T-helper 17 cell (primary cell): ENCODE data around the gene SPEG. TPM values are rescaled to one million over a fixed set of nuclear protein-coding genes. Genes with fewer than 3 reads are reported as not detected.

Experiments
- ATAC-seq: fragments of 150-1000 bp; cut with Tn5 transposase; 2 replicates; pipeline ENCODE4 v1.10.0; 2021; ENCODE audit warnings: mild to moderate bottlenecking, moderate library complexity
- DNase-seq, 3 donors: peaks; one replicate each; pipeline versions ENCODE4 v3.0.0 to v3.0.0-alpha.2; 2020 to 2021
- H3K9me3 ChIP-seq: one replicate; pipeline ENCODE4 v1.7.0; 2013; ENCODE audit warnings: low read length, mild to moderate bottlenecking; ENCODE audit not compliant: control insufficient read depth, poor library complexity, severe bottlenecking
- H3K27ac Mint-ChIP-seq: one replicate; pipeline ENCODE4 v1.8.0; 2022; ENCODE audit warnings: mild to moderate bottlenecking, moderate library complexity, mixed read lengths
- H3K27me3 Mint-ChIP-seq: one replicate; pipeline ENCODE4 v1.8.0; 2022; ENCODE audit warnings: mixed read lengths
- H3K36me3 Mint-ChIP-seq: one replicate; pipeline ENCODE4 v1.8.0; 2022; ENCODE audit warnings: low read depth, mixed read lengths
- H3K4me1 Mint-ChIP-seq: one replicate; pipeline ENCODE4 v1.8.0; 2022; ENCODE audit warnings: mild to moderate bottlenecking, mixed read lengths
- H3K4me3 Mint-ChIP-seq: one replicate; pipeline ENCODE4 v1.8.0; 2022; ENCODE audit warnings: mild to moderate bottlenecking, moderate library complexity, mixed read lengths
- total RNA-seq, 4 donors: library from RNA in 2 of 4; stranded (reverse) in 2 of 4; gene quantifications; one replicate each; pipeline ENCODE4 v1.2.3 and lab custom pipeline; 2022 to 2026

Gene SPEG
- total RNA-seq, 2 donors from 2014 or later: 7.3 to 8.4 TPM

DNA sequence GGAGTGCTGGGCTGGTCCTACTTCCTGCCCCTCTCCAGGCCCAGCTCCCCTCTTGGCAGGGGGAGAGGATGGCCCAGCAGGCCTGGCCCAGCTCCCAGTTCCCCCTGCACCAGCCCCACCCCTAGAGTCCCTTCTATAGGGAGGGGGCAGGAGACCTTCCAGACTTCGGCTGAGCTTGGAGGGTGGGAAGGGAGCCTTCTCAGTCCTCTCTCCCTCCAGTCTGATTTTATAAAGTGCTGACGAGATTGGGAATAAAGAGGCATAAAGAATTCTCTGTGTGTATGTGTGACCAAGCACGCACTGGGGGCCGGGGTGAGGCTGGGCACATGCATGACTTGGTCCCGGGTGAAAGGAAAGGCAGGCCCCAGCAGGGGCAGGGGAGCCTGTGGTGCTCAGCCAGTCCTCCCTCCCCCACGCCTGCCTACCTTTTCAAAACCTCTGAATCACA, 103.9 kb downstream of the SPEG start:
- Mint-ChIP-seq H3K27me3 (peaks cover 15% of the 10 kb centered on the region), H3K36me3 (peaks cover 4% of the 10 kb centered on the region), H3K4me1 (peaks cover 14% of the 10 kb centered on the region), H3K27ac (no peak overlapping the region), H3K4me3 (no peak overlapping the region)
- DNase-seq (no peak), ATAC-seq (no peak)
- H3K9me3 ChIP-seq: no peaks in the 10 kb centered on the region

GRCh38 chr2:219538956-219539788, 104.5 kb downstream of the SPEG start:
- no peak for DNase-seq
- no peak overlapping the region for H3K27ac Mint-ChIP-seq
- peaks cover 4% of the 10 kb centered on the region for H3K36me3 Mint-ChIP-seq
- H3K4me3 Mint-ChIP-seq: no peak overlapping the region
- H3K9me3 ChIP-seq: no peaks in the 10 kb centered on the region
- H3K4me1 Mint-ChIP-seq: peaks cover 14% of the 10 kb centered on the region
- H3K27me3 Mint-ChIP-seq: peaks cover 14% of the 10 kb centered on the region
- ATAC-seq: no peak

GRCh38 chr2:219539926-219540678, 105.5 kb downstream of the SPEG start:
- Mint-ChIP-seq H3K27ac (no peak overlapping the region), H3K36me3 (peaks cover 4% of the 10 kb centered on the region), H3K4me1 (peaks cover 22% of the 10 kb centered on the region), H3K4me3 (no peak overlapping the region), H3K27me3 (peaks cover 12% of the 10 kb centered on the region)
- DNase-seq: no peak
- ATAC-seq: no peak
- H3K9me3 ChIP-seq: no peaks in the 10 kb centered on the region

DNA sequence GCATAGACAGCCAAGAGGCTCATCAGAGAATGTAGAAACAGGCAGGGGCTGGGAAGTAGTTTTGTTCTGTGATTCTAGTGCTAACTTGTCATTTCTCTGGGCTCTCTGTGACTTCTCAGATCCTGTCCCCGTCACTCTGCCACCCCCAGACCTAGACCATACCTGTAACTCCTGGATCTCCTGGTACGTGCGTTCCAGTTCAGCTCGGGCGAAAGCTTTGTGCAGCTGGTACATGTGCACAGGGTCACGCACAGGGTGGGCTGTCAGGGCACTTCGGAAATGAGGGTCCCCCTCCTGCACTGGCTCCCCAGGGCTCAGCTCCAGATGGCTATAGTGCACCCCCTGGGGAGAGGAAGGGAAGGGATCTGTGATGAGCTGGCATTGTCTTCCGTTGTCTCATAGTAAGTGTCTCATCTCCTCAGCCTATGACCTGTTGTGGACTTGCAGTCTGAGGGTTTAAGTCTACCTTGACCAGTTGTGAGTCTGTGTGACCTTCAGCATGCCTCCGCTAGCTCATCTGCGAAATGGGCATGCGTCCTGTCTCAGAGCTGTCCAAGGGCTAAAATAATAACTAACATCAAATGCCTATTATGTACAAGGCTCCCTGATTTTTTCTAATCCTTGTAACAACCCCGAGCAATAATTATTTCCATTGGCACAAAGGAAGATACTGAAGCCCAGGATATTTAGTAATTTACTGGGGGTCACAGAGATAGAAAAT, 106.3 kb downstream of the SPEG start:
- H3K27ac Mint-ChIP-seq: peak overlapping the region; percentile 34
- H3K4me3 Mint-ChIP-seq: peak overlapping the region; percentile 92
- ATAC-seq (no peak), DNase-seq (no peak)
- no peaks in the 10 kb centered on the region for H3K9me3 ChIP-seq
- H3K36me3 Mint-ChIP-seq: no peaks in the 10 kb centered on the region
- H3K27me3 Mint-ChIP-seq: peaks cover 4% of the 10 kb centered on the region
- H3K4me1 Mint-ChIP-seq: peaks cover 18% of the 10 kb centered on the region

- DNase-seq (peak; percentile 75 to 89 (median 75)), ATAC-seq (peak; percentile 55)
- Mint-ChIP-seq H3K27me3 (no peaks in the 10 kb centered on the region), H3K4me1 (peaks cover 18% of the 10 kb centered on the region), H3K4me3 (peak overlapping the region; percentile 92), H3K27ac (peak overlapping the region; percentile 60), H3K36me3 (no peaks in the 10 kb centered on the region)
- H3K9me3 ChIP-seq: no peaks in the 10 kb centered on the region
These were observed 107.1 kb downstream of the SPEG start for GRCh38 chr2:219541611-219542180.

GRCh38 chr2:219542931-219543595, 108.4 kb downstream of the SPEG start:
- Mint-ChIP-seq H3K36me3 (no peaks in the 10 kb centered on the region), H3K4me1 (peaks cover 18% of the 10 kb centered on the region), H3K4me3 (peak overlapping the region; percentile 92), H3K27ac (peak overlapping the region; percentile 60), H3K27me3 (peaks cover 1% of the 10 kb centered on the region)
- DNase-seq (peak in 1 of 3 donors; percentile 49), ATAC-seq (peak; percentile 57)
- no peaks in the 10 kb centered on the region for H3K9me3 ChIP-seq

DNA sequence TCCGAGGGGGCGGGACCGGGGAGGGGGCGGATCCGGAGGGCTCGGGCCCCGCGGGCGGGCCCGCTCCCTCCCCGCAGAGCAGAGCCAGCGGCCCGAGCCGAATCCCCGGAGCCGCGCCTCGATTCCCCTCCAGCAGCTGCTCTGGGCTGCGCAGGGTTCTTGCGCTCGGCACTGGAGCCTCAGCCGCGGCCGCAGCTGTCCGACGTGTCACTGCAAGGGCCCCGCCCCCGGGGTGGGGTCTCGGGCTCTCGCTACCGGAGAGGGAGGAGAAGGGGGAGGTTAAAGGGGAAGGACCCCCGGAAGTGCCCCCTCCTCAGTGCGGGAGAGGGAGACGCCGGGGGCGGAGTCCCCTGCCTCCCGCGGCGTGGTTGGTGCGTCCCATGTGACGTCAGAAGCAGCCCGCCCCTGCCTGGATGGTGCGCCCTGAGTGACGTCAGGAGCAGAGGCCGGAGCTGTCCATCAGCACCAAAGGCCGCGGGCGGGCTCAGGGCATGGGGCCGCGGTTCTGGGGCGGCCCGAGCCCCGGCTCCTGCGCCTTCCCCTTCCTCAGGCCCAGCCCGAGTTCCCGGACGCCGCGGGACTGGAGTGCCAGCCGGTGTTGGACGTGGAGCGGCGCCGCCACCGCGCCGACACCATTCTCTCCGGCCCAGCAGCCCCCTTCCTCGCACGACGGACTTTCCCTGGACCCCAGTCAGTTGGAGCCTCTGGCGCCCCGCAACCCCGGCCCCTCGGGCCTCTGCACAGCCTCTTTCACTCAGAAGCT, 109.1 kb downstream of the SPEG start, which contains the start of the genes CHPF and TMEM198:
CHPF (minus strand) TSS at position 214 of the 763 bp plus-strand sequence. CDS start 271 bp downstream, outside the sequence.
TMEM198 (plus strand) TSS at position 433 of the 763 bp plus-strand sequence. CDS start 700 bp downstream, outside the sequence.
- no peaks in the 10 kb centered on the region for H3K36me3 Mint-ChIP-seq

GRCh38 chr2:219544567-219544966, 109.9 kb downstream of the SPEG start:
- H3K36me3 Mint-ChIP-seq: no peaks in the 10 kb centered on the region
- ATAC-seq: no peak
- DNase-seq: no peak

More for the DNA sequence above, 109.1 kb downstream of the SPEG start, which contains the start of the genes CHPF and TMEM198:
- H3K4me3 Mint-ChIP-seq: peak within 1 kb of the TSS; percentile 92
- peak within 1 kb of the TSS; percentile 85 for H3K27ac Mint-ChIP-seq
- DNase-seq: peak; percentile 79 to 89 (median 82)
- peaks cover 21% of the 10 kb centered on the region for H3K4me1 Mint-ChIP-seq
- ATAC-seq: peak; percentile 77
- peaks cover 8% of the 10 kb centered on the region for H3K27me3 Mint-ChIP-seq
- no peaks in the 10 kb centered on the region for H3K9me3 ChIP-seq

DNA sequence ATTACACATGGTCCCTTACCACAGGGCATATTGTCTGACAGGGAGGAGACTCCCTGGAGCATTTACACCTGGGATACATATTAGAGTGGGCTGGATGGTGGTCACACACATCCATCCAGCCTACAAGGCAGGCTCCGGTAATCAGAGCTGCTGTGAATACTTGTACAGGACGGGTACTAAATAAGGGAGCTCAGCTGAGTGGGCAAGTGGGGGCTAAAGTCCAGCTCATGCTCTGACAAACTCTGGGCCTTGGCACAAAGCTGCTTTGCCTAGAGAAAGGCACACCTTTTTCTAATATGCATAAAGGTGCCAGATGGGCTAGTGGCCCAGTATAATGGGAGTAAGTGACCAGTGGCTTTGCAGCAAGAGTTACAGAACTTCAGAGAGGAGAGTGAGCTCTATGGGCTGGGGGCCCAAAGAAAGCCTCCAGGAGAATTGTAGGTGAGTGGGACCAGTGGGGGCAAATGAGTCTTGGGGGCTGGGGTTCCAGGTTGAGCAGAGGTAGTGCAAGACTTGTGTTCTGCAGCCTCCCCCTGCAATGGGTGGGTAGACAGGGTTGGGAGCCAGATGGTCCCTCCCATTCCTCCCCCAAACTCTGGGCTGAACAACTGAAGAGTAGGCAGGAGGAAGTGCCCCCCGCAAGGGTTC, 110.8 kb downstream of the SPEG start:
- H3K27me3 Mint-ChIP-seq: peaks cover 18% of the 10 kb centered on the region
- ATAC-seq (no peak), DNase-seq (no peak)
- H3K4me3 Mint-ChIP-seq: peak overlapping the region; percentile 92
- no peaks in the 10 kb centered on the region for H3K36me3 Mint-ChIP-seq
- H3K4me1 Mint-ChIP-seq: peaks cover 21% of the 10 kb centered on the region
- peak overlapping the region; percentile 85 for H3K27ac Mint-ChIP-seq
- no peaks in the 10 kb centered on the region for H3K9me3 ChIP-seq

More at GRCh38 chr2:219544567-219544966, 109.9 kb downstream of the SPEG start:
- H3K9me3 ChIP-seq: no peaks in the 10 kb centered on the region
- Mint-ChIP-seq H3K27me3 (peaks cover 16% of the 10 kb centered on the region), H3K4me1 (peaks cover 21% of the 10 kb centered on the region), H3K27ac (peak overlapping the region; percentile 85), H3K4me3 (peak overlapping the region; percentile 92)

- no peaks in the 10 kb centered on the region for H3K9me3 ChIP-seq
- Mint-ChIP-seq H3K27me3 (peaks cover 23% of the 10 kb centered on the region), H3K27ac (no peak overlapping the region), H3K4me1 (peaks cover 23% of the 10 kb centered on the region), H3K36me3 (no peaks in the 10 kb centered on the region), H3K4me3 (no peak overlapping the region)
- DNase-seq (no peak), ATAC-seq (no peak)
These were observed 111.3 kb downstream of the SPEG start for GRCh38 chr2:219545943-219546352.

- DNase-seq: no peak
- Mint-ChIP-seq H3K4me3 (no peak overlapping the region), H3K27me3 (peaks cover 31% of the 10 kb centered on the region), H3K27ac (no peak overlapping the region), H3K4me1 (peaks cover 20% of the 10 kb centered on the region), H3K36me3 (no peaks in the 10 kb centered on the region)
- ATAC-seq: no peak
- no peaks in the 10 kb centered on the region for H3K9me3 ChIP-seq
These were observed 113.0 kb downstream of the SPEG start for GRCh38 chr2:219547621-219548020.
